GM18909 (cell line): ENCODE results near the gene GAB3.
"Not testable (repeated sequence)": the region's sequence is repeated elsewhere in the genome, so short reads cannot be mapped to it uniquely, and the experiment has no call there.

Experiments used
- ATAC-seq: cut with Tn5 transposase; IDR thresholded peaks from one replicate; pipeline ENCODE4 v1.9.1; 2021; ENCODE audit warnings: mild to moderate bottlenecking; ENCODE audit not compliant: unreplicated experiment, poor library complexity

The GAB3 gene

GRCh38 chrX:154661170-154661569 lies 89.7 kb downstream of the GAB3 start:
- ATAC-seq: no peak

DNA sequence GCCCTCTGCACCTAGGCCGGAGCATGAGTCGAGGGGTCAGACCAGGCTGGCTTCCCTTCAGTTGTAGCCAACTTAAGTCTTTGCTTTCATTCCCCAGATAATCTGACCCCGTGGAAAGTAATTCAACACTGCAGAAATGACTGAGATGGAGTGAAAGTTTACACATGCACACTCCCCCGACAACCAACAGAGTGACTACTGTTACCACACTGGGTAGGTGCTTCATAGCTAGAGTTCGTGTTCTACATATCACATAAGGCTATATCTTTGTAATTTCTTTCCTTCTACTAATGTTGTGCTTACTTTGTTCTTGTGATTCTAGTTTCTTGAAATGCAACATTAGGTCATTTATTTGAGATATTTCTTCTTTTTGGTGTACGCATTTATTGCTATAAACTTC lies 90.3 kb downstream of the GAB3 start:
- ATAC-seq: no peak

DNA sequence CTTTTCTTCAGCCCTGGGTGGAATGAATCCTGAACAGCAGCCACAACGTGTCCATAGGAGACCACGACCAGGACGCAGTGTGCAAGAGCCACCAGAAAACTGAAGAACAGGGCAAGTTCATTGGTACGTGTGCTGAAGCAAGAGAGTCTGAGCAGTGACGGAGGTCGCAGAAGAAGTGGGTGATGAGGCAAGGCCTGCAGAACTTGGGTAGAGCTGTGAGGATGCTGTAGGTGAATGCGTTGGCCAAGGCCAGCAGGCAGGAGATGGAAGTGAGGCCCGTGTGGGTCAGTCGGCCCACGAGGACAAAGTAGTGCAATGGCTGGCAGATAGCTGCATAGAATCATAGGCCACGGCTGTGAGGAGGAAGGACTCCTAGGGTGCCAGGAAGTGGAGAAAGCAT lies 91.9 kb downstream of the GAB3 start:
- no peak for ATAC-seq

- no peak for ATAC-seq
These were observed 92.7 kb downstream of the GAB3 start for GRCh38 chrX:154658187-154658586.

DNA sequence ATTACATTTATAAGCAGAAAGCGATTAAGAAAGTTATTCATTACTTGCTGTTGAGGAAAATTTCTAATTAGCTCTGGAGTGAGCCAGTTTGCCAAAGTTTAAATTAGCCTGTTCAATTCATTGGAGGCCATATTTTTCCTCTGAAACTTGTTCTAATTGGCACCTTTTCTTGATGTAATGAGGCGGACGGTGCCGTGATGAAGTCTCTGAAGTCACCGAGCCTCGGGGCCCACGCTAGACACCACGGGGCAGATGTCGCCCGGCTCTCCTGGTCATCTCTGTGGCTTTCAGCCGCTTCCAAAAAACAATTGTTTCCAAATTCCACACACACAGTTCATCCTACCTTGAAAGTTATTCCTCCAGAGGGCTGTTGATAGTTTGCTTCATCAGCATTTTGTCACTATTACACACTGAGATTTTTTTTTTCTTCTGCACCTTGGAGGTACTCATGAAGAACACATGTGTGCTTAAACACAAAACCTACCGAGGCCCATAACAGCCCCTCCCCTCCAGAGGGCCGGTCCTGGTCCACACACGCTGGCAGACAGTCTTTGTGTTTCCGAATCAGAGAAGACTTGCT lies 93.6 kb downstream of the GAB3 start:
- ATAC-seq: no peak

DNA sequence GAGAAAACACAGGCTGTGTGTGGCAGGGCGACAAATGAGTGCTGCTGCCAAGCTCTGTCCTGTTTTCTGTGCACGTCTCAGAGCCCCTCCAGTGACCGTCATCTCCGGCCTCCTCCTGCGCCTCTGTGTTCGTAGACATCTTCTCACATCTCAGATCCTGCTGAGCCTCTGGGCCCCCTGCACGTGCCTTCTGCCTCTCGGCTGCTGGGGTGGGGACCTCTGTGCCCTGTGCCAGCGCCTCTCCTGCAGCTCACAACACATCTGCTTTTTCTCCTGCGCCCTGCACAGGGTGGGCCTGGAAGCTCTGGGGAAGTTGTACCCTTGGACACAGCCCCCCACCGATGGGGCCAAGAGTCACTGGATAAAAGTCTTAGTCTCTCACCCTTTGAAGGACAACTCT lies 95.1 kb downstream of the GAB3 start:
- ATAC-seq: no peak

DNA sequence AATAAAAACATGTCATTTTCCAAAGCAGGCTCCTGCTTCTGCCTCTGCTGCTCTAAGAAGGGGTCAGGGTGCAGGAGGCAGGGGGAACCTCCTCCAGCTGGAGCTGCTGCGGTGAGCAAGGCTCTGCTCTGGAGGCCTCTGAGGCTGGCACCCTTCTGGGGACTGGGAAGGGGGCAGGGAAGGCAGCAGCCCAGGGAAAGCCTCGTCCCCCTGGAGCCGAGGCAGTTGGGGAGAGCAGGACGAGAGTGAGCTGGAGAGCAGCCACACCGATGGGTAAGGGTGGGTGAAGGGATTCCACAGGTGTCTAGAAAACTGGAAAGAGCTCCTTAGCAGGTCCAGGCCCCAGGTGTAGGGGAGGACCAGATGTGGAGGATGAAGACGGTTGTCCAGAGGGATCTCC lies 95.5 kb downstream of the GAB3 start:
- no peak for ATAC-seq

DNA sequence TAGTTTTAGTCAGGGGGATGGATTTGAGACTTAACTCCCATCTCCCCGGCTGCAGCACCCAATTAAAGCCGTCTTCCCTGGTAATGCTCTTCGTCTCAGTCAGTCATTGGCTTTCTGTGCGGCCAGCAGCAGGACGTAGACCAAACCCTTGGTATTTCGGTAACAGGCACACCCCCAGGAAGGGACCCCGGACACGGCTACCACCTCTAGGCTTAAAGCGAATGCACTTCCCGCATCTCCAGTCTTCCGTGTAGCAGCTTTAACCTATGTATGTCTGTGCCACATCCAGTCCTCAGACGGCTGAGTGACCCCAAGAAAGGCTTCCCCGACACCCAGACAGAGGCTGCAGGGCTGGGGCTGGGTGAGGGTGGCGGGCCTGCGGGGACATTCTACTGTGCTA lies 96.0 kb downstream of the GAB3 start:
- ATAC-seq: no peak

DNA sequence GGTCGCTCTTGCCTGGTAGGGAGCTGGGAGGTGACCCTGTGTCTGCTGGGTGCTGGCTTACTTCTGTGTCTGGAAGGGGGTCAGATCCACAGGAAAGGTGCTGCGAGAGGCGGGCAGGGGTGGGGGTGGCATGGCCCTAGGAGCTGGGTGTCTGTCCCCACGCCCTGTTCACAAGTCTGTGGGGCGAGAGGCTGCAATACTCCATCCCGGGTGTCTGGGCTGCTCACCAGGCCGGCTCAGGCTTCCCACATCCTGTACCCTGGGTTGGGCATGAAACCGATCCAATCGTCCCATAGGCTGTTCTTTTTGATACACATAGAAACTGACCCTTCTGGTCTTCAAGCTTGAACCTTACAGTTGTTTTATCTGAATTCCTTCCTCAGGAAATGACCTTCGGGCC lies 96.5 kb downstream of the GAB3 start:
- no peak for ATAC-seq

DNA sequence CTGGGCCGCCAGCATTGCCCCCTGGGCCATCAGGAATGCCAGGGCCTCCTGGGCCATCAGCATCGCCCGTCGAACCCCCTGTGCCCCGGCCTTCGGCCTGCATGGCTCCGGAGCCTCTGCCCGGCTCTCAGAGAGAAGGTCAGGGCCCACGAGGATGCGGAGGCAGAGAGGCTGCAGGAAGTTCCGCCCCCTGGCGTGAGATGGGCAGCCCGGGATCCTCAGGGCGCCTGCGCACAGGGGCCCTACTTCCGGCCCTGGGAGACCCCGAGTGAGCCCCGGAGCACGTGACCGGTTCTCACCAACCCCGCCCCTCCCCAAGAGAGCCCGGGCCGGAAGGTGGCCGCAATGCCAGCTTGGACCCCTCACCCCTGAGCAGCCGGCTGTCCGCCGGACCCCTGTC lies 97.5 kb downstream of the GAB3 start, which contains the start of gene CTAG2:
TSS of gene CTAG2 (minus strand) at position 167 of the 400 bp plus-strand sequence. CDS start at position 103, 64 bp downstream.
- not testable (repeated sequence) for ATAC-seq

DNA sequence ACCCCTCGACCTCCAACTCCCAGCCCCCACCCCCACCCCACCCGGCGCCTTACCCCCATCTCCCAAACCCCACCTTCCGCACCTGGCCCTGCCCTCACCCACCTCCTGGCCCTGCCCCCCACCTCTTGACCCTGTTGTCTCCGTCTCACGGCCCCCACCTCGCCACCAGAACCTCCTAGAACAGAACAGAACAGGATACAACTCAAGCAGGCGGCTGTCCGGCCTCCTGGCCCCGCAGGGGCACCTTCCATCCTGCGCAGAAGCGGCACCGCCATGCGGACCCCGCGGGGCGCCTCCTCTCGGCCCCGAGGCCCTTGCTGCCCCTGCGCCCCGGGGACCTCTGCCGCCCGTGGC lies 97.9 kb downstream of the GAB3 start:
- no peak for ATAC-seq

DNA sequence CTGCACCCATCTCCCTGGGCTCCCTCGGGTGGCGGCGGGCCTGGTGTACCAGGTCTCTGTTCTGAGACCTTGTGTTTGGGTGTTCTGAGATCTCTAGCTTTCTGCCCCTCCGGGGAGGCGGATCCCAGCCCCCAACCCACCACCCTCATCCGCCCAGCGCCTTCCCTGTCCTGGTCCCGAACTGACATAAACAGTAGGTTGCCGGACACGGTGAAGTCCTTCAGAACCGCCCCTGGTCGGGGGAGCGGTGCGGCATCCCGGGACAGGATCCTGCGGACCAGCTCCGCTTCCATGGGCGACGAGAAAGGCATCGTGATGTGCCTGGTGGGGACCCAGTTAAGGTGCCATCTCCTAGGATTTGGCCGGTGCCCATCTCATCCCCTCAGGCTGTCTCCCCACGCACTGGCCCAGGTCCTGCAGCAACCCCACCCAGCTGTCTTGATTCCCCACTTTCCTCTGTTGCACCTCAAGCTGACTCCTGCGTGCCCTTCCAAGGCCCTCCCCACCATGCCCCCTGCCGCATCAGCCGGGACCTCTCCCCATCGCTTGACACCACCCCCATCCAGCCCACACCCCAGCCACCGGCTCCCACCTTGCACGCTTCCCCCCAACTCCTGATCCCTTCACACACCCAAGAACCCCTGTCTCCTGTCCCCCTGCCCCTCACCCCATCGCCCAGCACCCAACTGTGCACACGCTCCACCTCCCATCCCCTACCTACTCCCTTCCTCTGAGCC lies 98.4 kb downstream of the GAB3 start:
- ATAC-seq: no peak

DNA sequence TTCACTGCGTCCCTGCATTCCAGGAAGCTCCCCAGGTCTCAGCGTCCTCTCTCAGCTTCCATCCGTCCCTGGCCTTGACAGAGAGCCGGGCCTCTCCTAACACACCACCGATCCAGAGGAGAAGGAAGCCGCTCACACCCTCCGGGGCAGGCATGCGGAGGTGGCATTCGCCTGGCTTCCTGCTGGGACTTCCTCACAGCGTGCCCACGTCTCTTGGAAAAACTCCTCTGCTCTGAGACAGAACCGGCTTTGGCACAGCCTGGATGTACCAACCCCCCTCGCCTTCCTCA lies 100.7 kb downstream of the GAB3 start:
- ATAC-seq: no peak

DNA sequence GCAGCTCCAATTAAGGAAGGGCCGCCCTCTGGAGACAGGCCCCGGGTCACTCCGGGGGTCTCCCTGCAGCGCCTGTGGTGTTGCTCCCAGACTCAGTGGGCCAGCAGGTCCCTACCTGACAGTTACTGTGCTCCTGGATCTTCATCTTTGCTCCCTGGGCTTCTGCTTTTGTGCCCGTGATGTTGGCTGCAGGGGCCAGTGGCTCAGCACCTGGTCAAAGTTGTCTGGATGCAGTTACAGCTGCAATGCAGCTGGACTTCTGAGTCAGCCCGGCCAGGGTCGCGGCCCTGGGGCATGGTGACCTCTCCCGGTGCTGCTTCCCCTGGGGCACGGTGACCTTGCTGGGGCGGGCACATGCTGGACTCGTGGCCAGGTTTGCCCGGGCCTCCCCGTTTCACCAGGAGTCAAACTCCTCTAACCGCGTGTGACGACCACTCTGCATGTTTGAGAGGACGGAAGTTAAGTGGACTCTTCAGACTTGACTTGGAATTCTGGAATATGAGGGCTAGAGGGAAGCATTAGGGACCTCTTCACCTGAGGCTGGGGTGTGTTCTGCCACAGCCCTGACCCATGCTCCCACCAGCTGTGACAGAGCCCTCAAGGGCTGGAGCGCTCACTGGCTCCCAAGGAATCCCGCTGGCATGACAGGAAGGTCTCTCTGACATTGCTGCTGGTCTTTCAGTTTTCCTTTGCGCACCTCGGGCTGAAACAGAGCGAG lies 101.2 kb downstream of the GAB3 start:
- no peak for ATAC-seq

GRCh38 chrX:154648931-154649330 lies 101.9 kb downstream of the GAB3 start:
- no peak for ATAC-seq

- ATAC-seq: not testable (repeated sequence)
These were observed 105.0 kb downstream of the GAB3 start for GRCh38 chrX:154645745-154646378.

- ATAC-seq: not testable (repeated sequence)
These were observed 107.2 kb downstream of the GAB3 start for GRCh38 chrX:154643708-154644107.

GRCh38 chrX:154641740-154642139 lies 109.1 kb downstream of the GAB3 start:
- ATAC-seq: not testable (repeated sequence)

- not testable (repeated sequence) for ATAC-seq
These were observed 117.2 kb downstream of the GAB3 start for GRCh38 chrX:154633661-154634060.

GRCh38 chrX:154630949-154631348 lies 119.9 kb downstream of the GAB3 start:
- ATAC-seq: not testable (repeated sequence)

DNA sequence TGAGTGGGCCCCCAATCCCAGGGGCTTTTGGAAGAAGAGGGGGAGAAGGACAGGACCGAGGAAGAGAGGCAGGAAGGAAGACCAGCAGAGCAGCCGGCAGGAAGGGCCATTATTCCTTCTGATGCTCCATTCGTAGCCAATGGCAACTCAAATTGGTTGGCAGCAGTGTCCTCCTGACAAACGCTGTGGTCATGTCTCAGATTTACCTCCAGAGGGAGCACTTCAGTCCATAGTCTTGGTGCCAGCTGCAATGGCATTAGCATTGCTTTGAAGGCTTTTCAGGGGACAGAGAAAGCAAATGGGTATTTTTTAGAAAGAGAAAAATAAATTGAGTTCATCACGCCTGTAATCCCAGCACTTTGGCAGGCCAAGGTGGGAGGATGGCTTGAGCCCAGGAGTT lies 121.9 kb downstream of the GAB3 start:
- ATAC-seq: not testable (repeated sequence)
